Measurements from ENCODE around the gene TJP1. TPM values are rescaled to one million over a fixed set of nuclear protein-coding genes. Genes with fewer than 3 reads are reported as not detected.
A peak's percentile ranks its signal among the peaks of the same experiment; 100 is the strongest.
"Not testable (repeated sequence)": the region's sequence is repeated elsewhere in the genome, so short reads cannot be mapped to it uniquely, and the experiment has no call there.

The TJP1 gene
- total RNA-seq, 1 donor: 86.9 TPM

- peaks cover 2% of the 10 kb centered on the region for H4K20me1 ChIP-seq (ENCODE audit: insufficient read depth, low read length)
- no peaks in the 10 kb centered on the region for H3K79me2 ChIP-seq (ENCODE audit: insufficient read depth, low read length)
- H3K36me3 ChIP-seq (ENCODE audit: insufficient read depth, low read length): peaks cover 41% of the 10 kb centered on the region
- H2AFZ ChIP-seq (ENCODE audit: low read length): no peak overlapping the region
- TF ChIP-seq CTCF (IDR thresholded peaks at IDR 0.05; ENCODE audit: extremely low read depth, low read depth, low read length): no peak
- peaks cover 24% of the 10 kb centered on the region for H3K4me1 ChIP-seq (ENCODE audit: insufficient read depth, low read length)
- no peak for DNase-seq (ENCODE audit: insufficient read length, low spot score, missing footprints)
- no peaks in the 10 kb centered on the region for H3K9me3 ChIP-seq (ENCODE audit: low read depth, low read length)
- peak overlapping the region; percentile 5 for H3K4me2 ChIP-seq (ENCODE audit: insufficient read depth, low read length)
- H3K27ac ChIP-seq (ENCODE audit: low read depth, low read length): peak overlapping the region; percentile 30
- no peak overlapping the region for H3K4me3 ChIP-seq (ENCODE audit: insufficient read depth, low read length)
- H3K27me3 ChIP-seq (ENCODE audit: insufficient read depth, low read length): no peaks in the 10 kb centered on the region
Measured at GRCh38 chr15:29736744-29737020, 85.6 kb downstream of the TJP1 start.

GRCh38 chr15:29736012-29736743 is 86.1 kb downstream of the TJP1 start:
- H3K27ac ChIP-seq (ENCODE audit: low read depth, low read length): peak overlapping the region; percentile 30
- no peaks in the 10 kb centered on the region for H3K27me3 ChIP-seq (ENCODE audit: insufficient read depth, low read length)
- H3K79me2 ChIP-seq (ENCODE audit: insufficient read depth, low read length): no peaks in the 10 kb centered on the region
- H3K36me3 ChIP-seq (ENCODE audit: insufficient read depth, low read length): peaks cover 38% of the 10 kb centered on the region
- peaks cover 24% of the 10 kb centered on the region for H3K4me1 ChIP-seq (ENCODE audit: insufficient read depth, low read length)
- no peak for TF ChIP-seq CTCF (IDR thresholded peaks at IDR 0.05; ENCODE audit: extremely low read depth, low read depth, low read length)
- no peak overlapping the region for H2AFZ ChIP-seq (ENCODE audit: low read length)
- H3K4me3 ChIP-seq (ENCODE audit: insufficient read depth, low read length): no peak overlapping the region
- no peaks in the 10 kb centered on the region for H3K9me3 ChIP-seq (ENCODE audit: low read depth, low read length)
- H3K4me2 ChIP-seq (ENCODE audit: insufficient read depth, low read length): peak overlapping the region; percentile 5
- peak; percentile 61 for DNase-seq (ENCODE audit: insufficient read length, low spot score, missing footprints)
- H4K20me1 ChIP-seq (ENCODE audit: insufficient read depth, low read length): peaks cover 2% of the 10 kb centered on the region

GRCh38 chr15:29734917-29735572 is 87.2 kb downstream of the TJP1 start:
- Histone ChIP-seq H3K27ac (ENCODE audit: low read depth, low read length) (peak overlapping the region; percentile 27), H3K4me3 (ENCODE audit: insufficient read depth, low read length) (no peak overlapping the region), H3K79me2 (ENCODE audit: insufficient read depth, low read length) (no peaks in the 10 kb centered on the region), H3K4me1 (ENCODE audit: insufficient read depth, low read length) (peaks cover 24% of the 10 kb centered on the region), H3K36me3 (ENCODE audit: insufficient read depth, low read length) (peaks cover 34% of the 10 kb centered on the region), H2AFZ (ENCODE audit: low read length) (no peak overlapping the region), H3K9me3 (ENCODE audit: low read depth, low read length) (no peaks in the 10 kb centered on the region), H4K20me1 (ENCODE audit: insufficient read depth, low read length) (peaks cover 2% of the 10 kb centered on the region), H3K27me3 (ENCODE audit: insufficient read depth, low read length) (no peaks in the 10 kb centered on the region), H3K4me2 (ENCODE audit: insufficient read depth, low read length) (no peak overlapping the region)
- TF ChIP-seq CTCF (IDR thresholded peaks at IDR 0.05; ENCODE audit: extremely low read depth, low read depth, low read length): no peak
- DNase-seq (ENCODE audit: insufficient read length, low spot score, missing footprints): no peak

GRCh38 chr15:29731865-29732264 is 90.4 kb downstream of the TJP1 start:
- Histone ChIP-seq H3K79me2 (ENCODE audit: insufficient read depth, low read length) (no peaks in the 10 kb centered on the region), H3K4me2 (ENCODE audit: insufficient read depth, low read length) (no peak overlapping the region), H3K36me3 (ENCODE audit: insufficient read depth, low read length) (peaks cover 58% of the 10 kb centered on the region), H3K4me1 (ENCODE audit: insufficient read depth, low read length) (peaks cover 21% of the 10 kb centered on the region), H4K20me1 (ENCODE audit: insufficient read depth, low read length) (peaks cover 2% of the 10 kb centered on the region), H3K4me3 (ENCODE audit: insufficient read depth, low read length) (no peak overlapping the region), H3K9me3 (ENCODE audit: low read depth, low read length) (no peaks in the 10 kb centered on the region), H2AFZ (ENCODE audit: low read length) (no peak overlapping the region), H3K27ac (ENCODE audit: low read depth, low read length) (no peak overlapping the region), H3K27me3 (ENCODE audit: insufficient read depth, low read length) (no peaks in the 10 kb centered on the region)
- no peak for TF ChIP-seq CTCF (IDR thresholded peaks at IDR 0.05; ENCODE audit: extremely low read depth, low read depth, low read length)
- no peak for DNase-seq (ENCODE audit: insufficient read length, low spot score, missing footprints)

- not testable (repeated sequence) for H2AFZ ChIP-seq (ENCODE audit: low read length); DNase-seq (ENCODE audit: insufficient read length, low spot score, missing footprints); H4K20me1 ChIP-seq (ENCODE audit: insufficient read depth, low read length); H3K27ac ChIP-seq (ENCODE audit: low read depth, low read length); H3K27me3 ChIP-seq (ENCODE audit: insufficient read depth, low read length); H3K9me3 ChIP-seq (ENCODE audit: low read depth, low read length); H3K4me2 ChIP-seq (ENCODE audit: insufficient read depth, low read length); H3K79me2 ChIP-seq (ENCODE audit: insufficient read depth, low read length); H3K4me3 ChIP-seq (ENCODE audit: insufficient read depth, low read length); H3K4me1 ChIP-seq (ENCODE audit: insufficient read depth, low read length)
- peaks cover 69% of the 10 kb centered on the region for H3K36me3 ChIP-seq (ENCODE audit: insufficient read depth, low read length)
Measured at GRCh38 chr15:29730471-29730870, 91.8 kb downstream of the TJP1 start.

Data from osteoblast (primary cell).